WTC11 (cell line): ENCODE results near the gene DMXL1. TPM values are rescaled to one million over a fixed set of nuclear protein-coding genes. Genes with fewer than 3 reads are reported as not detected.
A peak's percentile ranks its signal among the peaks of the same experiment; 100 is the strongest.
"Not testable (repeated sequence)": the region's sequence is repeated elsewhere in the genome, so short reads cannot be mapped to it uniquely, and the experiment has no call there.

Source experiments
- ATAC-seq: fragments of 200-7000 bp; cut with Tn5 transposase; 2 replicates; pipeline ENCODE4 v1.10.0; 2021; ENCODE audit warnings: mild to moderate bottlenecking, moderate library complexity
- CTCF ChIA-PET: fragments of 300-600 bp; sonication (Branson Sonifier 250); formaldehyde crosslinking; loops from one replicate; lab custom pipeline; 2021; ENCODE audit warnings: antibody characterized with exemption; lab: Charles Lee
- POLR2A ChIA-PET: fragments of 350-600 bp; sonication (Branson Sonifier 250); formaldehyde crosslinking; loops from one replicate; lab custom pipeline; 2021; ENCODE audit warnings: antibody characterized with exemption; lab: Charles Lee
- DNase-seq: peaks from one replicate; pipeline ENCODE4 v3.0.0; 2021; ENCODE audit warnings: low spot score
- H3K27ac Mint-ChIP-seq: 2 replicates; pipeline ENCODE4 v1.8.0; 2021; ENCODE audit warnings: mixed read lengths
- H3K27me3 Mint-ChIP-seq: 2 replicates; pipeline ENCODE4 v1.8.0; 2021; ENCODE audit warnings: low read depth, mild to moderate bottlenecking, moderate library complexity, mixed read lengths
- H3K36me3 Mint-ChIP-seq: 2 replicates; pipeline ENCODE4 v1.8.0; 2021; ENCODE audit warnings: mixed read lengths
- H3K4me1 Mint-ChIP-seq: 2 replicates; pipeline ENCODE4 v1.8.0; 2022; ENCODE audit warnings: mixed read lengths
- H3K4me3 Mint-ChIP-seq: 2 replicates; pipeline ENCODE4 v1.8.0; 2021; ENCODE audit warnings: mild to moderate bottlenecking, moderate library complexity, mixed read lengths
- H3K9me3 Mint-ChIP-seq: 2 replicates; pipeline ENCODE4 v1.8.0; 2021; ENCODE audit warnings: mixed read lengths
- CREM ChIP-seq: sonication (generic); formaldehyde crosslinking; IDR thresholded peaks from 2 replicates; pipeline ENCODE4 v1.8.1; 2022; ENCODE audit warnings: mild to moderate bottlenecking, missing genetic modification reagents, moderate library complexity
- E2F4 ChIP-seq: sonication (generic); formaldehyde crosslinking; IDR thresholded peaks from 2 replicates; pipeline ENCODE4 v1.8.1; 2022; ENCODE audit warnings: low read depth, mild to moderate bottlenecking, moderate library complexity, missing genetic modification reagents, borderline replicate concordance
- ELF4 ChIP-seq: sonication (generic); formaldehyde crosslinking; IDR thresholded peaks from 2 replicates; pipeline ENCODE4 v1.8.1; 2022; ENCODE audit warnings: low read depth, mild to moderate bottlenecking, moderate library complexity, missing genetic modification reagents
- EMX1 ChIP-seq: fragments of 250-450 bp; sonication (Bioruptor Pico); IDR thresholded peaks from 2 replicates; pipeline ENCODE4 v1.8.0; 2021; ENCODE audit warnings: mild to moderate bottlenecking
- FOXK1 ChIP-seq: sonication (generic); formaldehyde crosslinking; IDR thresholded peaks from 2 replicates; pipeline ENCODE4 v1.8.0; 2022; ENCODE audit warnings: mild to moderate bottlenecking, moderate library complexity, missing genetic modification reagents
- FOXP4 ChIP-seq: sonication (generic); formaldehyde crosslinking; IDR thresholded peaks from 2 replicates; pipeline ENCODE4 v1.8.0; 2022; ENCODE audit warnings: mild to moderate bottlenecking, missing genetic modification reagents
- GRHL2 ChIP-seq: fragments of 250-450 bp; sonication (Bioruptor Pico); IDR thresholded peaks from 2 replicates; pipeline ENCODE4 v1.8.0; 2022; ENCODE audit warnings: mild to moderate bottlenecking, moderate library complexity; ENCODE audit not compliant: insufficient replicate concordance, severe bottlenecking
- GTF2I ChIP-seq: fragments of 250-450 bp; sonication (Bioruptor Pico); conservative IDR thresholded peaks from 2 replicates; pipeline ENCODE4 v1.4.0; 2021; ENCODE audit warnings: mild to moderate bottlenecking
- JAZF1 ChIP-seq: fragments of 250-450 bp; sonication (Bioruptor Pico); IDR thresholded peaks from 2 replicates; pipeline ENCODE4 v1.9.0; 2021; ENCODE audit warnings: moderate library complexity, mild to moderate bottlenecking, inconsistent platforms
- MAX ChIP-seq: sonication (generic); formaldehyde crosslinking; IDR thresholded peaks from 2 replicates; pipeline ENCODE4 v1.8.0; 2022; ENCODE audit warnings: mild to moderate bottlenecking, missing genetic modification reagents
- MLX ChIP-seq: sonication (generic); formaldehyde crosslinking; IDR thresholded peaks from 2 replicates; pipeline ENCODE4 v1.8.1; 2023; ENCODE audit warnings: mild to moderate bottlenecking, missing genetic modification reagents, moderate library complexity
- NFATC4 ChIP-seq: fragments of 250-450 bp; sonication (Bioruptor Pico); IDR thresholded peaks from 2 replicates; pipeline ENCODE4 v1.9.0; 2021; ENCODE audit warnings: mild to moderate bottlenecking
- NR1H2 ChIP-seq: sonication (generic); formaldehyde crosslinking; IDR thresholded peaks from 2 replicates; pipeline ENCODE4 v1.9.0; 2021; ENCODE audit warnings: mild to moderate bottlenecking, moderate library complexity, missing genetic modification reagents
- NR2C2 ChIP-seq: sonication (generic); formaldehyde crosslinking; IDR thresholded peaks from 2 replicates; pipeline ENCODE4 v1.8.0; 2022; ENCODE audit warnings: mild to moderate bottlenecking, missing genetic modification reagents
- PRDM15 ChIP-seq: sonication (generic); formaldehyde crosslinking; IDR thresholded peaks from 2 replicates; pipeline ENCODE4 v1.8.0; 2022; ENCODE audit warnings: missing genetic modification reagents
- ZBTB21 ChIP-seq: sonication (generic); formaldehyde crosslinking; IDR thresholded peaks from 2 replicates; pipeline ENCODE4 v1.8.1; 2023; ENCODE audit warnings: mild to moderate bottlenecking, missing genetic modification reagents, borderline replicate concordance
- ZNF138 ChIP-seq: sonication (generic); formaldehyde crosslinking; conservative IDR thresholded peaks from 2 replicates; pipeline ENCODE4 v1.8.1; 2022; ENCODE audit warnings: mild to moderate bottlenecking, moderate library complexity, missing genetic modification reagents
- ZNF396 ChIP-seq: fragments of 250-450 bp; sonication (Bioruptor Pico); IDR thresholded peaks from 2 replicates; pipeline ENCODE4 v1.8.0; 2021; ENCODE audit warnings: mild to moderate bottlenecking, moderate library complexity, borderline replicate concordance
- total RNA-seq: library from RNA; stranded (reverse); gene quantifications from 3 replicates; pipeline ENCODE4 v1.2.3, GENCODE V29; 2021

The DMXL1 gene
- total RNA-seq, 1 experiment from 2014 or later: 43.7 TPM

GRCh38 chr5:119239119-119239417 lies 168.2 kb downstream of the DMXL1 start:
- H3K4me3 Mint-ChIP-seq: no peak overlapping the region
- DNase-seq (no peak), ATAC-seq (no peak)
- peaks cover 5% of the 10 kb centered on the region for H3K4me1 Mint-ChIP-seq
- H3K9me3 Mint-ChIP-seq: no peaks in the 10 kb centered on the region
- ChIA-PET CTCF (interaction anchor here (0.7 to 1.5 kb wide), 3 partner anchors 17 to 173 kb away, joined by 3 to 8 read pairs (median 6); no protein-coding TSS in a partner anchor), POLR2A (no interaction called here)
- no peak overlapping the region for H3K27ac Mint-ChIP-seq
- H3K27me3 Mint-ChIP-seq: no peaks in the 10 kb centered on the region
- TF ChIP-seq E2F4 (CRISPR knock-in tag): no peak
- TF ChIP-seq PRDM15 (CRISPR knock-in tag): no peak
- TF ChIP-seq GTF2I (CRISPR knock-in tag): no peak
- no peak for TF ChIP-seq ZBTB21 (CRISPR knock-in tag)
- TF ChIP-seq JAZF1 (CRISPR knock-in tag): no peak
- TF ChIP-seq ELF4 (CRISPR knock-in tag): no peak
- TF ChIP-seq NR2C2 (CRISPR knock-in tag): no peak
- peaks cover 7% of the 10 kb centered on the region; the same call in 1 of the 2 replicates for H3K36me3 Mint-ChIP-seq

- H3K27ac Mint-ChIP-seq, POLR2A ChIA-PET, H3K27me3 Mint-ChIP-seq, H3K4me3 Mint-ChIP-seq, H3K9me3 Mint-ChIP-seq, DNase-seq, H3K36me3 Mint-ChIP-seq, ATAC-seq: not testable (repeated sequence)
- CTCF ChIA-PET: interaction anchor here (0.7 to 1.5 kb wide), 3 partner anchors 16 to 172 kb away, joined by 3 to 8 read pairs (median 6); no protein-coding TSS in a partner anchor
- peaks cover 11% of the 10 kb centered on the region for H3K4me1 Mint-ChIP-seq
Measured at GRCh38 chr5:119239826-119240225, 168.9 kb downstream of the DMXL1 start.

- POLR2A ChIA-PET: no interaction called here
- DNase-seq (no peak), ATAC-seq (peak; percentile 61)
- H3K27me3 Mint-ChIP-seq: no peaks in the 10 kb centered on the region
- H3K9me3 Mint-ChIP-seq: no peaks in the 10 kb centered on the region
- CTCF ChIA-PET: interaction anchor here (0.9 to 1.1 kb wide), 2 partner anchors 12 to 222 kb away, joined by 3 read pairs; no protein-coding TSS in a partner anchor
- no peak for TF ChIP-seq EMX1 (CRISPR knock-in tag)
- no peak for TF ChIP-seq MAX
- TF ChIP-seq FOXK1 (CRISPR knock-in tag): no peak
- TF ChIP-seq MLX (CRISPR knock-in tag): no peak
- TF ChIP-seq FOXP4: no peak
- TF ChIP-seq CREM (CRISPR knock-in tag): no peak
- no peak for TF ChIP-seq ZNF396
- no peak for TF ChIP-seq ZNF138 (CRISPR knock-in tag)
- no peak for TF ChIP-seq NR1H2
- TF ChIP-seq NFATC4: no peak
- TF ChIP-seq GRHL2: no peak
- 0 out of 2 replicates have a peak, but pooled peaks cover 4% of the 10 kb centered on the region for H3K36me3 Mint-ChIP-seq
- peaks cover 15% of the 10 kb centered on the region for H3K4me1 Mint-ChIP-seq
- peak overlapping the region; percentile 83 for H3K27ac Mint-ChIP-seq
- H3K4me3 Mint-ChIP-seq: no peak overlapping the region
Measured at GRCh38 chr5:119243888-119244287, 173.0 kb downstream of the DMXL1 start.
